ENCODE data around the gene ARHGEF28.

ARHGEF28 gene

GRCh38 chr5:73789851-73790281 is 163.9 kb downstream of the ARHGEF28 start:
- H3K9ac ChIP-seq (ENCODE audit: low read length) = no peak overlapping the region
- no peak overlapping the region for H3K4me3 ChIP-seq (ENCODE audit: low read length)
- H2AK5ac ChIP-seq (ENCODE audit: low read length) = no peak overlapping the region
- H2BK120ac ChIP-seq (ENCODE audit: low read depth, low read length) = no peak overlapping the region
- H2BK15ac ChIP-seq (replicated peaks; ENCODE audit: low read depth) = no peak overlapping the region
- H3K23ac ChIP-seq (ENCODE audit: low read length) = no peak overlapping the region
- no peaks in the 10 kb centered on the region for H3K36me3 ChIP-seq (ENCODE audit: control insufficient read depth, insufficient read depth, low read length)
- H3K4me2 ChIP-seq (ENCODE audit: low read length) = no peak overlapping the region
- DNase-seq = no peak
- H3K79me1 ChIP-seq (ENCODE audit: low read length) = no peaks in the 10 kb centered on the region
- no peak overlapping the region for H4K8ac ChIP-seq (ENCODE audit: low read depth, low read length)
- no peaks in the 10 kb centered on the region for H3K79me2 ChIP-seq (ENCODE audit: control insufficient read depth, insufficient read depth, low read length)
- H3K18ac ChIP-seq (ENCODE audit: low read length) = no peak overlapping the region
- H3K27ac ChIP-seq (ENCODE audit: low read depth, low read length) = no peak overlapping the region
- H2BK5ac ChIP-seq (ENCODE audit: low read length) = no peak overlapping the region
- WGBS (ENCODE audit: extremely low coverage, insufficient coverage, low lambda C conversion rate) = no CpG with 5 or more reads among the region's 2 CpGs
- no peaks in the 10 kb centered on the region for H3K27me3 ChIP-seq (ENCODE audit: insufficient read depth, low read length, poor library complexity)
- no peak overlapping the region for H4K5ac ChIP-seq (ENCODE audit: low read length)
- H3K4me1 ChIP-seq (ENCODE audit: control insufficient read depth, low read depth, low read length) = no peaks in the 10 kb centered on the region
- no peak overlapping the region for H3K56ac ChIP-seq (ENCODE audit: low read length)
- no peak overlapping the region for H3K4ac ChIP-seq (ENCODE audit: low read depth, low read length)

DNA sequence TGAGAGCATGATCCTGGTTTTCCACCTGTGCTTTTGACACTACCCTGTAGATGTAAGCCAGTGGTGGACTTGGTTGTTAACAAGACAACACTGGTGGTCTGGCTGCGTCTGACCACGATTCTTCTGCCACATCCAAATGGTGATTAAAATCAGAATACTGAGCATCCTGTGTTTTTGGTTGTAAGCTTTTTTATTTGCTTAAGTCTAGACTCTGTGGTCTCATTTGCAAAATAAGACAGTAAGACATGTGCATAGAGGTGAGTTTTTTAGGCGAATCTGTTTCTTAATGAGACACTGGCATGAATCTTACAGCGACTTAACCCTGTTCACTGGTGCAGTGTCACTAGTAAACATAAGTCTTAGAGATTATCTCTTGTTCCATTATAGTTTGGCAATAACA is 165.4 kb downstream of the ARHGEF28 start:
- Histone ChIP-seq H3K18ac (ENCODE audit: low read length) (no peak overlapping the region), H3K23ac (ENCODE audit: low read length) (no peak overlapping the region), H3K4me1 (ENCODE audit: control insufficient read depth, low read depth, low read length) (no peaks in the 10 kb centered on the region), H3K27ac (ENCODE audit: low read depth, low read length) (no peak overlapping the region), H2BK15ac (replicated peaks; ENCODE audit: low read depth) (no peak overlapping the region), H3K79me1 (ENCODE audit: low read length) (no peaks in the 10 kb centered on the region), H3K4ac (ENCODE audit: low read depth, low read length) (no peak overlapping the region), H3K36me3 (ENCODE audit: control insufficient read depth, insufficient read depth, low read length) (no peaks in the 10 kb centered on the region), H3K27me3 (ENCODE audit: insufficient read depth, low read length, poor library complexity) (no peaks in the 10 kb centered on the region), H4K5ac (ENCODE audit: low read length) (no peak overlapping the region), H3K4me2 (ENCODE audit: low read length) (no peak overlapping the region), H4K8ac (ENCODE audit: low read depth, low read length) (no peak overlapping the region), H2BK5ac (ENCODE audit: low read length) (no peak overlapping the region), H3K4me3 (ENCODE audit: low read length) (no peak overlapping the region), H2BK120ac (ENCODE audit: low read depth, low read length) (no peak overlapping the region), H3K79me2 (ENCODE audit: control insufficient read depth, insufficient read depth, low read length) (no peaks in the 10 kb centered on the region), H3K9ac (ENCODE audit: low read length) (no peak overlapping the region), H3K56ac (ENCODE audit: low read length) (no peak overlapping the region), H2AK5ac (ENCODE audit: low read length) (no peak overlapping the region)
- WGBS (ENCODE audit: extremely low coverage, insufficient coverage, low lambda C conversion rate) = no CpG with 5 or more reads among the region's 4 CpGs
- DNase-seq = no peak

GRCh38 chr5:73792687-73793320 is 166.8 kb downstream of the ARHGEF28 start:
- no CpG with 5 or more reads among the region's 2 CpGs for WGBS (ENCODE audit: extremely low coverage, insufficient coverage, low lambda C conversion rate)

DNA sequence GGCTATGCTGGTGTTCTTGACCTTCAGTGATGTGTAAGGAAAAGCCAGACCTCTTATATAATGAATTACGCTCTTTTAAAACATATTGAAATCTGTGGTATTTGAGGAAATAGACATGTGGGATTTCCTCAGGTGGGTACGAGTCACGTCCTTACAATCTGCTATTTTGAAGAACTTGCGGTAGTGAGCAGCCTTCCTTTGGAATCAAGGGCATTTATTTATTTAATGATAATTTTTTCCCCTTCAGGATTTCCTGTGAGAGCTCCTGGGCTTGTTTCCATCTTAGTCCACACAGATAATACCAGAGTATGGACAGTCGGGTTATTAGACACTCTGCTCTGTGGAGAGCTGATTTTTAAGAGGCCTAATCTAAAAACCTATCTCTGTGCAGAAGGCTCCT is 167.9 kb downstream of the ARHGEF28 start:
- H3K56ac ChIP-seq (ENCODE audit: low read length) = no peak overlapping the region
- H4K8ac ChIP-seq (ENCODE audit: low read depth, low read length) = peak overlapping the region; percentile 17
- H3K36me3 ChIP-seq (ENCODE audit: control insufficient read depth, insufficient read depth, low read length) = no peaks in the 10 kb centered on the region
- H2BK5ac ChIP-seq (ENCODE audit: low read length) = no peak overlapping the region
- no peaks in the 10 kb centered on the region for H3K27me3 ChIP-seq (ENCODE audit: insufficient read depth, low read length, poor library complexity)
- H3K18ac ChIP-seq (ENCODE audit: low read length) = no peak overlapping the region
- H3K9ac ChIP-seq (ENCODE audit: low read length) = no peak overlapping the region
- DNase-seq = no peak
- H3K4ac ChIP-seq (ENCODE audit: low read depth, low read length) = no peak overlapping the region
- no peak overlapping the region for H4K5ac ChIP-seq (ENCODE audit: low read length)
- H2BK15ac ChIP-seq (replicated peaks; ENCODE audit: low read depth) = no peak overlapping the region
- H3K4me2 ChIP-seq (ENCODE audit: low read length) = no peak overlapping the region
- H3K4me1 ChIP-seq (ENCODE audit: control insufficient read depth, low read depth, low read length) = no peaks in the 10 kb centered on the region
- H3K79me1 ChIP-seq (ENCODE audit: low read length) = no peaks in the 10 kb centered on the region
- no peak overlapping the region for H3K4me3 ChIP-seq (ENCODE audit: low read length)
- H3K79me2 ChIP-seq (ENCODE audit: control insufficient read depth, insufficient read depth, low read length) = no peaks in the 10 kb centered on the region
- H3K27ac ChIP-seq (ENCODE audit: low read depth, low read length) = no peak overlapping the region
- no CpG with 5 or more reads among the region's 5 CpGs for WGBS (ENCODE audit: extremely low coverage, insufficient coverage, low lambda C conversion rate)
- no peak overlapping the region for H2AK5ac ChIP-seq (ENCODE audit: low read length)
- no peak overlapping the region for H3K23ac ChIP-seq (ENCODE audit: low read length)
- H2BK120ac ChIP-seq (ENCODE audit: low read depth, low read length) = no peak overlapping the region

More at GRCh38 chr5:73792687-73793320, 166.8 kb downstream of the ARHGEF28 start:
- peak; percentile 75 for DNase-seq
- Histone ChIP-seq H3K4me1 (ENCODE audit: control insufficient read depth, low read depth, low read length) (no peaks in the 10 kb centered on the region), H4K8ac (ENCODE audit: low read depth, low read length) (no peak overlapping the region), H3K18ac (ENCODE audit: low read length) (no peak overlapping the region), H3K79me1 (ENCODE audit: low read length) (no peaks in the 10 kb centered on the region), H3K27ac (ENCODE audit: low read depth, low read length) (no peak overlapping the region), H3K36me3 (ENCODE audit: control insufficient read depth, insufficient read depth, low read length) (no peaks in the 10 kb centered on the region), H2AK5ac (ENCODE audit: low read length) (no peak overlapping the region), H2BK120ac (ENCODE audit: low read depth, low read length) (no peak overlapping the region), H2BK5ac (ENCODE audit: low read length) (no peak overlapping the region), H3K4ac (ENCODE audit: low read depth, low read length) (no peak overlapping the region), H3K9ac (ENCODE audit: low read length) (no peak overlapping the region), H3K23ac (ENCODE audit: low read length) (no peak overlapping the region), H3K4me2 (ENCODE audit: low read length) (no peak overlapping the region), H4K5ac (ENCODE audit: low read length) (no peak overlapping the region), H3K79me2 (ENCODE audit: control insufficient read depth, insufficient read depth, low read length) (no peaks in the 10 kb centered on the region), H3K4me3 (ENCODE audit: low read length) (no peak overlapping the region), H3K27me3 (ENCODE audit: insufficient read depth, low read length, poor library complexity) (no peaks in the 10 kb centered on the region), H3K56ac (ENCODE audit: low read length) (no peak overlapping the region), H2BK15ac (replicated peaks; ENCODE audit: low read depth) (no peak overlapping the region)

GRCh38 chr5:73796164-73797131 is 170.5 kb downstream of the ARHGEF28 start:
- no peak overlapping the region for H2BK15ac ChIP-seq (replicated peaks; ENCODE audit: low read depth)
- H3K79me2 ChIP-seq (ENCODE audit: control insufficient read depth, insufficient read depth, low read length) = no peaks in the 10 kb centered on the region
- no peak overlapping the region for H3K4me2 ChIP-seq (ENCODE audit: low read length)
- no peaks in the 10 kb centered on the region for H3K79me1 ChIP-seq (ENCODE audit: low read length)
- H4K5ac ChIP-seq (ENCODE audit: low read length) = no peak overlapping the region
- H3K23ac ChIP-seq (ENCODE audit: low read length) = no peak overlapping the region
- no peak overlapping the region for H3K9ac ChIP-seq (ENCODE audit: low read length)
- no peak overlapping the region for H2AK5ac ChIP-seq (ENCODE audit: low read length)
- no peaks in the 10 kb centered on the region for H3K27me3 ChIP-seq (ENCODE audit: insufficient read depth, low read length, poor library complexity)
- H3K56ac ChIP-seq (ENCODE audit: low read length) = no peak overlapping the region
- no peaks in the 10 kb centered on the region for H3K36me3 ChIP-seq (ENCODE audit: control insufficient read depth, insufficient read depth, low read length)
- H3K18ac ChIP-seq (ENCODE audit: low read length) = no peak overlapping the region
- no peak overlapping the region for H3K4ac ChIP-seq (ENCODE audit: low read depth, low read length)
- WGBS (ENCODE audit: extremely low coverage, insufficient coverage, low lambda C conversion rate) = no CpG with 5 or more reads among the region's 11 CpGs
- no peak overlapping the region for H2BK5ac ChIP-seq (ENCODE audit: low read length)
- no peak overlapping the region for H3K27ac ChIP-seq (ENCODE audit: low read depth, low read length)
- no peak overlapping the region for H4K8ac ChIP-seq (ENCODE audit: low read depth, low read length)
- no peak overlapping the region for H3K4me3 ChIP-seq (ENCODE audit: low read length)
- H2BK120ac ChIP-seq (ENCODE audit: low read depth, low read length) = no peak overlapping the region
- DNase-seq = peak; percentile 69
- H3K4me1 ChIP-seq (ENCODE audit: control insufficient read depth, low read depth, low read length) = no peaks in the 10 kb centered on the region
